ENCODE data around the gene UCHL5. TPM values are rescaled to one million over a fixed set of nuclear protein-coding genes. Genes with fewer than 3 reads are reported as not detected.

Gene UCHL5
- total RNA-seq, 4 donors from 2014 or later, result 7.4 to 40.9 (median 23.1) TPM

- H3K36me3 ChIP-seq, result no peaks in the 10 kb centered on the region
- TF ChIP-seq POLR2A (IDR thresholded peaks at IDR 0.05) (no peak), CTCF (IDR thresholded peaks at IDR 0.05) (no peak)
- no peak for DNase-seq
- H3K27ac ChIP-seq, result no peak overlapping the region
- H3K27me3 ChIP-seq, result no peaks in the 10 kb centered on the region
- H3K4me3 ChIP-seq, result no peak overlapping the region
- no peaks in the 10 kb centered on the region for H3K9me3 ChIP-seq
- H3K4me1 ChIP-seq, result no peaks in the 10 kb centered on the region
- intact Hi-C loops (cut with DNase I; ENCODE audit: low total_unique reads), result no loop called here
Measured at GRCh38 chr1:193087893-193088292, 28.7 kb upstream of the UCHL5 start.

GRCh38 chr1:193086342-193086741 is 27.2 kb upstream of the UCHL5 start:
- TF ChIP-seq CTCF (IDR thresholded peaks at IDR 0.05) (no peak), POLR2A (IDR thresholded peaks at IDR 0.05) (no peak)
- H3K4me3 ChIP-seq, result no peak overlapping the region
- peaks cover 0 to under 1% of the 10 kb centered on the region in 2 donors for H3K36me3 ChIP-seq
- no peaks in the 10 kb centered on the region for H3K9me3 ChIP-seq
- H3K27me3 ChIP-seq, result no peaks in the 10 kb centered on the region
- no peak overlapping the region for H3K27ac ChIP-seq
- intact Hi-C loops (cut with DNase I; ENCODE audit: low total_unique reads), result no loop called here
- H3K4me1 ChIP-seq, result no peaks in the 10 kb centered on the region
- no peak for DNase-seq

- Histone ChIP-seq H3K27me3 (no peaks in the 10 kb centered on the region), H3K27ac (no peak overlapping the region), H3K36me3 (peaks cover 0 to 4% of the 10 kb centered on the region in 2 donors), H3K4me3 (no peak overlapping the region), H3K4me1 (no peaks in the 10 kb centered on the region), H3K9me3 (no peaks in the 10 kb centered on the region)
- TF ChIP-seq CTCF (IDR thresholded peaks at IDR 0.05), result no peak
- intact Hi-C loops (cut with DNase I; ENCODE audit: low total_unique reads), result no loop called here
- no peak for DNase-seq
Measured at GRCh38 chr1:193085263-193085662, 26.1 kb upstream of the UCHL5 start.

- no peak overlapping the region for H3K27ac ChIP-seq
- no peak for TF ChIP-seq POLR2A (IDR thresholded peaks at IDR 0.05)
- no peak for TF ChIP-seq CTCF (IDR thresholded peaks at IDR 0.05)
- H3K4me3 ChIP-seq, result no peak overlapping the region
- peaks cover 0 to 4% of the 10 kb centered on the region in 2 donors for H3K36me3 ChIP-seq
- no peak for DNase-seq
- intact Hi-C loops (cut with DNase I; ENCODE audit: low total_unique reads), result no loop called here
- no peaks in the 10 kb centered on the region for H3K4me1 ChIP-seq
- H3K9me3 ChIP-seq, result no peaks in the 10 kb centered on the region
- no peaks in the 10 kb centered on the region for H3K27me3 ChIP-seq
Measured at GRCh38 chr1:193083365-193084088, 24.4 kb upstream of the UCHL5 start.

- no peaks in the 10 kb centered on the region for H3K9me3 ChIP-seq
- DNase-seq, result no peak
- H3K27ac ChIP-seq, result no peak overlapping the region
- no peak overlapping the region for H3K4me3 ChIP-seq
- peaks cover 0 to 4% of the 10 kb centered on the region in 2 donors for H3K36me3 ChIP-seq
- TF ChIP-seq POLR2A (IDR thresholded peaks at IDR 0.05) (no peak), CTCF (IDR thresholded peaks at IDR 0.05) (no peak)
- H3K4me1 ChIP-seq, result no peaks in the 10 kb centered on the region
- no peaks in the 10 kb centered on the region for H3K27me3 ChIP-seq
- intact Hi-C loops (cut with DNase I; ENCODE audit: low total_unique reads), result no loop called here
Measured at GRCh38 chr1:193079187-193079586, 20.0 kb upstream of the UCHL5 start.
